ENCODE results near the gene HLA-E. TPM values are rescaled to one million over a fixed set of nuclear protein-coding genes. Genes with fewer than 3 reads are reported as not detected.
"Not testable (repeated sequence)": the region's sequence is repeated elsewhere in the genome, so short reads cannot be mapped to it uniquely, and the experiment has no call there.

HLA-E gene
- total and polyA plus RNA-seq, 5 donors, result 180 to 230 (median 216) TPM

DNA sequence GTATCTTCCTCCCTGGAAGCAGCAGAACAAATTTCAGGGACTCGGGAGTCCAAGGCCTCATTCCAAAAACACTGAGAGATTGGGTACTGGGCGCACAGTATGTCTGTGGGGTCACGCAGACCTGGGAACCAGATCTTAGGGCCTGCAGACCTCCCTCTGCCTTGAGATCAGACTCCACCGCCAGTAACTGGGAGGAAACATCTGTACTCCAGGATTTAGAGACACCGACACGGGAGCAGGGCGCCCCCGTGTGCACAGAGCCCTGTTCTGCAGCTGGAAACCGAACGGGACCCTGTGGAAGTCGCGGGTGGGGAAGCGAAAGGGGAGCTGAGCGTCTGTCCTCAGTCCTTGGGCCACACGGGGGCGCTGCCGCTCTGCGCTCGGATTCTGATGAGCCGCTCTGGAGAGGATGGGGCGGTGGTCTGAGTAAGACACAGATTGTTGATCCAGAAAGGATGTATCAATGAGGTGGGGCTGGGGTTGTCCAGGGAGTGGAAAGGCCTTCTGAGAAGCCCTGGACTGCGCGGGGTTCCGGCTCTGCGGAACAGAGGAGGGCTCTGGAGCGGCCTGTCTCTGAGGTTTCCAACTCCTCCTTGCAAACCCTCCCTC is 35.7 kb upstream of the HLA-E start:
- intact Hi-C loops (cut with DNase I), result no loop called here
- peak; percentile 83 to 84 for ATAC-seq
- peak; percentile 84 to 95 (median 94) for DNase-seq
- no peaks in the 10 kb centered on the region for H3K27me3 ChIP-seq (ENCODE audit: control insufficient read depth, insufficient read depth)
- no peak overlapping the region for H3K27ac ChIP-seq (ENCODE audit: low read length)
- H3K9me3 ChIP-seq (ENCODE audit: control insufficient read depth, low read length), result no peaks in the 10 kb centered on the region
- no peak overlapping the region for H3K4me3 ChIP-seq (ENCODE audit: low read length)
- H3K4me1 ChIP-seq (ENCODE audit: control insufficient read depth, insufficient read depth, low read length), result no peaks in the 10 kb centered on the region
- WGBS, result 7% methylated on average over 26 of the region's 26 CpGs

DNA sequence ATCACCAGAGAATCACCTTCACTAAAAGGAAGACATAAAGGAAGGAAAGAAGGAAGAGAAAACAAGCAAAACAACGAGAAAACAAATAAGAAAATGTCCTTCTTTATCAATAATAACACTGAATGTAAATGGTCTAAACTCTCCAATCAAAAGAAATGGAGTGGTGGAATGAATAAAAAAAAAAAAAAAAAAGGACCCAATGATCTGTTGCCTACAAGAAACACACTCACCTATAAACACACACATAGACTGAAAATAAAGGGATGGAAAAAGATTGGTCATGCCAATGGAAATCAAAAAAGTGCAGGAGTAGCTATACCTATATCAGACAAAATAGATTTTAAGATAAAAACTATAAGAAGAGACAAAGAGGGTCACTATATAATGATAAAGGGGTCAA is 30.2 kb upstream of the HLA-E start:
- WGBS, result 38% methylated on average over 1 of the region's 1 CpG
- H3K4me3 ChIP-seq (ENCODE audit: low read length), result no peak overlapping the region
- peaks cover 2% of the 10 kb centered on the region for H3K4me1 ChIP-seq (ENCODE audit: control insufficient read depth, insufficient read depth, low read length)
- H3K27ac ChIP-seq (ENCODE audit: low read length), result no peak overlapping the region
- ATAC-seq (no peak), DNase-seq (no peak)
- H3K27me3 ChIP-seq (ENCODE audit: control insufficient read depth, insufficient read depth), result no peaks in the 10 kb centered on the region
- intact Hi-C loops (cut with DNase I), result no loop called here
- H3K9me3 ChIP-seq (ENCODE audit: control insufficient read depth, low read length), result no peaks in the 10 kb centered on the region

DNA sequence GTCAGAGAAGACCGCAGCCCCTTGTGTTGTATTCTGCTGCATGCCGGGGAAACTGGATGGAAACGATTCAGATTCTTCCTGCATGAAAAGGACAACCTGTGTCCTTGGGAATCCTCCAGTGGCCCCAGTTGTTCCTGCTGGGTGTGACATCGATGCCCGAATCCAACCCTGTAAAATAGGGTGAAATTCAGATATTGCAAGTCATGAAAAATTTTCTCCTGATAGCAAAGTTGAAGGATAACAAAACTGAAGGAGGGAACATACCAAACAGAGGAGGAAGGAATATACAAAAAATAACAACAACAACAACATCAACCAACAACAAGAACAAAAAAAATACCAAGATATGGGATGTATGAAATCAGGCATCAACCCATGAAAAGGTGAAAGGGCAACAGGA is 28.3 kb upstream of the HLA-E start:
- no peak overlapping the region for H3K4me3 ChIP-seq (ENCODE audit: low read length)
- intact Hi-C loops (cut with DNase I), result no loop called here
- ATAC-seq (no peak), DNase-seq (no peak)
- H3K4me1 ChIP-seq (ENCODE audit: control insufficient read depth, insufficient read depth, low read length), result peaks cover 2% of the 10 kb centered on the region
- H3K27me3 ChIP-seq (ENCODE audit: control insufficient read depth, insufficient read depth), result no peaks in the 10 kb centered on the region
- no peaks in the 10 kb centered on the region for H3K9me3 ChIP-seq (ENCODE audit: control insufficient read depth, low read length)
- 63% methylated on average over 5 of the region's 5 CpGs for WGBS
- no peak overlapping the region for H3K27ac ChIP-seq (ENCODE audit: low read length)

DNA sequence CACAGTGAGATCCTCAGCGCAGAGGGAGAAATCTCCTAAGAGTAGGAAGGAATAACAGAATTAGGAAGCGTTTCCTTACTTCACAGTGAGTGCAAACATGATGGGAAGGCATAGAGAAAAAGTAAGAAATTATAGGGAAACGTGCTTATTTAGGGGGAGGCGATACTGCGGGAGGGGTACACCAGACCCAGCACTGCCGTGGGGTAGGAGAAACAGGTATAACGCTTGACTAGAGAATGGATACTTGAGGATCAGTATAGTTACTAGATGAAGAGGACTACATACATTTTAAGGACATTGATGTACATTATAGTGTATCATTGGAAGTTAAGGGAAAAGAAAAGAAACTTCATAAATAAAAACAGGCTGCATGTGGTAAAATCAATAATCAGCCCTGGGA is 26.8 kb upstream of the HLA-E start:
- no peak for DNase-seq
- intact Hi-C loops (cut with DNase I), result no loop called here
- peaks cover 2% of the 10 kb centered on the region for H3K4me1 ChIP-seq (ENCODE audit: control insufficient read depth, insufficient read depth, low read length)
- H3K4me3 ChIP-seq (ENCODE audit: low read length), result no peak overlapping the region
- H3K27me3 ChIP-seq (ENCODE audit: control insufficient read depth, insufficient read depth), result peaks cover 2% of the 10 kb centered on the region
- no peak for ATAC-seq
- H3K9me3 ChIP-seq (ENCODE audit: control insufficient read depth, low read length), result no peaks in the 10 kb centered on the region
- WGBS, result 50% methylated on average over 7 of the region's 7 CpGs
- H3K27ac ChIP-seq (ENCODE audit: low read length), result no peak overlapping the region

DNA sequence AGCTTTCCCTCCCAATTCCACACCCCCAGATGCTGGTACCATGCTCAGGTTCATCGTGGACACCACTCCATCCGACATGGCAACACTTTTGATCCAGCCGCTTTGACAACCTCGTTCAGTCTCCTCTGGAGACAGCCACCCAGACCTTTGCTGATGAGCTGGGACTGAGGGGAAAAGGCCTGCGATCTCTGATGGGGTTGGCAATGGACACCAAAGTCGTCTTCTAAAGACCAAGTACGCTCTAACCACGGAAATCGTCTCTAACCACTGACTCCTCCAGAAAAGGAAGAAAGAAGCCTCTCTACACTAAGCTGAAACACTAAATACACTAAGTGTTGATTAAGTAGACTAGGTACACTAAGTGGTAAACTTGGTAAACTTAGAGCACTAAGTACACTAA is 26.1 kb upstream of the HLA-E start:
- Histone ChIP-seq H3K4me1 (ENCODE audit: control insufficient read depth, insufficient read depth, low read length) (peaks cover 2% of the 10 kb centered on the region), H3K4me3 (ENCODE audit: low read length) (no peak overlapping the region), H3K27ac (ENCODE audit: low read length) (no peak overlapping the region), H3K9me3 (ENCODE audit: control insufficient read depth, low read length) (no peaks in the 10 kb centered on the region), H3K27me3 (ENCODE audit: control insufficient read depth, insufficient read depth) (peaks cover 2% of the 10 kb centered on the region)
- WGBS, result 48% methylated on average over 9 of the region's 9 CpGs
- no peak for ATAC-seq
- DNase-seq, result no peak
- intact Hi-C loops (cut with DNase I), result no loop called here

DNA sequence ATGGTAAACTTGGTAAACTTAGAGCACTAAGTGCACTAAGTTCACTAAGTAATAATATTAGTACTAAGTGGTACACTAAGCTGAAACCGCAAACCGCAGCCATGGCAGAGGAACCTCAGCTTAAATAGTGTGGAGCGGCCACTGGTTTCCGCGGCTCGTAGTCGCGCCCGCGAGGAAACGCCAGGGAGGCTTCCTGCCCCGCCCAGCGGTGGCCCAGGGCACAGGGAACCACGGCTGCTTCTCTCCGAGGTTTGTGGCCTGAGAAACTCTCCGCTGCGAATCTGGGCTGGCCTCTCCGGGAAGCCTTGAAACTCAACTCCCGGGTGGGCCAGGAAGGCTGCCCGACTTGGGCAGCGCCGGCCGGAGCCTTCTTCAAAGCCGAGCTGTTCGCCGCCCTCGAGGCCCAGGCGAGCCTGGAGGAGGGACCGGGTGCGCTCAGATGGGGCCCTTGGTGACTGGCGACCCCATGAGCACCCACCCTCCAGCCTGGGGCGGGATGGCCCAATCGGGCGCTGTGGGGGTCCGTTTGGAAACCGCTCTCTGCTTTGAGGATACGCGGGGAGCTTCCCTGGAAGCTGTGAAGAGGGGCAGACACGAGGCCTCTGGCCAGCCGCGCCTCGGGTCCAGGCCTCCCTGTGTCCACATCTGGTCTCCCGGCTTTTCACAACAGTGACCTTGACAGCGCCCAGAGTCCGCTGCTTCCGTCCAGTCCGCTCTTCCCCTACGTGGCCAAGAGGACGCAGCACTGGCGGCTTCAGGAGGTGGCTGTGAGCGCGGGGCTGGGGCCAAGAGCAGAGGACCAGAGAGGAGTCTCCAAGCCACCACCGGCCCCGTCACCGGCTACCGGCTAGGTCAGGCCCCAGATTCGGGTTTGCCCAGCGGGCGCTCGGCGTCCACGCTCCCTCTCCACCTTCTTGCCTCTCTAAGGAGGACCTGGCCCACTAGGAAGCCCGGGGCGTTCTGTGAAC is 25.4 kb upstream of the HLA-E start:
- DNase-seq, result peak; percentile 47 to 81 (median 79)
- peak; percentile 58 to 65 for ATAC-seq
- no peak overlapping the region for H3K27ac ChIP-seq (ENCODE audit: low read length)
- H3K27me3 ChIP-seq (ENCODE audit: control insufficient read depth, insufficient read depth), result peaks cover 2% of the 10 kb centered on the region
- peaks cover 2% of the 10 kb centered on the region for H3K4me1 ChIP-seq (ENCODE audit: control insufficient read depth, insufficient read depth, low read length)
- no peaks in the 10 kb centered on the region for H3K9me3 ChIP-seq (ENCODE audit: control insufficient read depth, low read length)
- 12% methylated on average over 64 of the region's 64 CpGs for WGBS
- intact Hi-C loops (cut with DNase I), result no loop called here
- H3K4me3 ChIP-seq (ENCODE audit: low read length), result no peak overlapping the region

DNA sequence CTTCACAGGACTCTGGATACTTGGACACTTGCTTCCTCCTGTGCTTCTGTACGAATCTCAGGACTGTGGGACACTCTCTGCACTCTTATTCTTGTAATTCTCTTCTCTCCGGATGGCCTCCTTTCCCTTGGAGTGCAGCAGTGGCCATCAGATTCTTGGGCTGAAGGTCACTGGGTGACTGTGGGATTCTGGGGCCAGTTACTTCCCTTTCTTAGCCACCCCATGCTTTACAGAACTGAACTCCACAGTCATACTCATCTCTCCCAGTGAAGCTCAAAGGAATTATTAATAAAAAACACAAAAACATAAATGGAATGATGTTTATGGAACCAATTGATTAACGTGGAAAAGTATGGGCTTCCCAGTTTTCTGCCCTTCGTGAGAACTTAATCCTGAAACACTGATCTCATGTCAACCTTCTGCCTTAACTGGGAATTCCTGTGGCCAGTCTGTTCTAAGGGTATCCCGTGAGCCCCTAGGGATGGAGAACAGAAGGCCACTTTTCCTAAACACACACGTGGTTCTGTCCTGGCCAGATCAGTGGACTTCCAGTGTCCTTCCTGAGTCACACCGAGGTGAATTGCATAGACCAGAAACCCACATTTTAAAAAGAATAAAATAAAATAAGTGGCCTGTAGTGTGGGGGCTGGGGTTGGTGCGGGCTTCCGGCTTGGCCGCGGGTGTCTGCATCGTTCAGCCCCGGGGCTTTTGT is 23.6 kb upstream of the HLA-E start:
- DNase-seq, result no peak
- peaks cover 2% of the 10 kb centered on the region for H3K4me1 ChIP-seq (ENCODE audit: control insufficient read depth, insufficient read depth, low read length)
- peak overlapping the region; percentile 27 for H3K4me3 ChIP-seq (ENCODE audit: low read length)
- intact Hi-C loops (cut with DNase I), result no loop called here
- peak in 1 of 2 donors; percentile 3 for ATAC-seq
- 11% methylated on average over 13 of the region's 13 CpGs for WGBS
- H3K27me3 ChIP-seq (ENCODE audit: control insufficient read depth, insufficient read depth), result peaks cover 5% of the 10 kb centered on the region
- no peak overlapping the region for H3K27ac ChIP-seq (ENCODE audit: low read length)
- H3K9me3 ChIP-seq (ENCODE audit: control insufficient read depth, low read length), result no peaks in the 10 kb centered on the region

DNA sequence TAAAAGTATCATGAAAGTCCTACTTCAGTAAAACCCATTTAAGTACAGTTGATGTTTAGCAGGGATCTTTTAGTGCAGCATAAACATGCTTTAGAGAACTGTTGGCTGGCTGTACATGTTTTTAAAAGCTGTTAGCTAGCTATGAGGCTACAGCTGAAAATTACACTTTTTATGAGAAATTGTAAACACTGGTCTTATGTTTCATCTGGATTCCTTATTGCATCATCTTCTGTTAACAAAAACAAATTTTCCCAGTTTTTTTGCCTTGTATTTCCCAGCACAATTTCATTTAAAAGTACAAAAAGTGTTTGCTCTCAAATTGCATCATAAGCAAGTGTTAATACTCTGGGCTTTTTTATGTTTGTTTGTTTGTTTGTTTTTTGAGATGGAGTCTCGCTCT is 18.3 kb upstream of the HLA-E start:
- Histone ChIP-seq H3K4me1 (ENCODE audit: control insufficient read depth, insufficient read depth, low read length) (no peaks in the 10 kb centered on the region), H3K4me3 (ENCODE audit: low read length) (no peak overlapping the region), H3K9me3 (ENCODE audit: control insufficient read depth, low read length) (no peaks in the 10 kb centered on the region), H3K27ac (ENCODE audit: low read length) (no peak overlapping the region), H3K27me3 (ENCODE audit: control insufficient read depth, insufficient read depth) (peaks cover 5% of the 10 kb centered on the region)
- WGBS, result 90% methylated on average over 1 of the region's 1 CpG
- intact Hi-C loops (cut with DNase I), result no loop called here
- ATAC-seq, result no peak
- DNase-seq, result no peak

DNA sequence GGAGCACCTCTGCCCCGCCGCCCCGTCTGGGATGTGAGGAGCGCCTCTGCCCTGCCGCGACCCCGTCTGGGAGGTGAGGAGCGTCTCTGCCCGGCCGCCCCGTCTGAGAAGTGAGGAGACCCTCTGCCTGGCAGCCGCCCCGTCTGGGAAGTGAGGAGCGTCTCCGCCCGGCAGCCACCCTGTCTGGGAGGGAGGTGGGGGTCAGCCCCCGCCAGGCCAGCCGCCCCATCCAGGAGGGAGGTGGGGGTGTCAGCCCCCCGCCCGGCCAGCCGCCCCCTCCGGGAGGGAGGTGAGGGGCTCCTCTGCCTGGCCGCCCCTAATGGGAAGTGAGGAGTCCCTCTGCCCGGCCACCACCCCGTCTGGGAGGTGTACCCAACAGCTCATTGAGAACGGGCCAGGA is 14.2 kb upstream of the HLA-E start:
- ATAC-seq; H3K4me1 ChIP-seq (ENCODE audit: control insufficient read depth, insufficient read depth, low read length); H3K27me3 ChIP-seq (ENCODE audit: control insufficient read depth, insufficient read depth); H3K27ac ChIP-seq (ENCODE audit: low read length); H3K9me3 ChIP-seq (ENCODE audit: control insufficient read depth, low read length); H3K4me3 ChIP-seq (ENCODE audit: low read length); intact Hi-C loops (cut with DNase I); DNase-seq: not testable (repeated sequence)
- WGBS, result 90% methylated on average over 15 of the region's 26 CpGs

DNA sequence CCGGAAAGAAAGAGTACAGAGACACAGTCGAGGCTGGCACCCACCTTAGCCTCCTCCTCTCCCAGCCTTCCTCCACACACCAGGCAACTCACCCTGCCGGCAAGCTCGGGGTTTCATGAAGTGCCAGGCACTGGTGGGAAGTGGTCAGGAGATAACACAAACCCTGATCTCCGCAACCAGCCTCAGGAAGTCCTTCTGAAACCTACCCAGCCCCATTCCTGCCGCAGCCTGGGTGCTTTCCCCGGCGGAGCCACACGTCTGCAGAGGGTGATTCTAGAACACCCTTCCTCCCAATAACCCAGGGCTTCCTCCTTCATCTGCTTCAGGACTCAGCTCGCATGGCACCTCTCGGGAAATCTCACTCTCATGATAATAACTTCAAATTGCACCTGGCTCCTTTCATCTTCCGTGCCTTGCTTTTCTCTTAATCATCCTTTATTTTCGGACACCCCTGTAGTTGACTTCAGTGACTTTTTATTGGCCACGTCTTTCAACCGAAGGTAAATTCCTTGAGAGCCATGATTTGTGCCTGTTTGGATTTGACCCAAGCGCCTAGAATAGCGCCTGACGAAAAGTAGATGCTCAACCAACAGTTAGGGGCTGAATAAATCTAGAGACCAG is 8.7 kb upstream of the HLA-E start:
- H3K27ac ChIP-seq (ENCODE audit: low read length), result no peak overlapping the region
- 13% methylated on average over 18 of the region's 18 CpGs for WGBS
- peaks cover 2% of the 10 kb centered on the region for H3K27me3 ChIP-seq (ENCODE audit: control insufficient read depth, insufficient read depth)
- intact Hi-C loops (cut with DNase I), result loop anchor here (5.0 to 10.0 kb wide), 3 partner anchors 57 to 124 kb away; no protein-coding TSS in a partner anchor
- no peaks in the 10 kb centered on the region for H3K4me1 ChIP-seq (ENCODE audit: control insufficient read depth, insufficient read depth, low read length)
- ATAC-seq, result no peak
- no peak overlapping the region for H3K4me3 ChIP-seq (ENCODE audit: low read length)
- no peaks in the 10 kb centered on the region for H3K9me3 ChIP-seq (ENCODE audit: control insufficient read depth, low read length)
- no peak for DNase-seq

Measured in right cardiac atrium (tissue), 5 donors.